Measurements from ENCODE around the gene ZNF329.
A peak's percentile ranks its signal among the peaks of the same experiment; 100 is the strongest.

ZNF329 gene

GRCh38 chr19:58117841-58118575 is 32.6 kb downstream of the ZNF329 start:
- DNase-seq = no peak

DNA sequence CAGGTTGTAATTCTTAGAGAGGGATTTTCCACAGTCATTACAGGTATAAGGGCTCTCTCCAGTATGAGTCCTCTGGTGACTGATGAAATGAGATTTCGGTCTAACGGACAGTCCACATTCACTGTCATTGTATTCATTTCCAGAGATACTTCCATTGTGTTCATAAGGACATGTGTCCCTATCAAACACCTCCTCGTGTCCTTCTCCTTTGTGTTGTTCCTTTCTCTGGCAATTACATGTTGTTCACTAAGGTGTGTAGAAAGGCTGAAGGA is 42.1 kb downstream of the ZNF329 start:
- DNase-seq = no peak

DNA sequence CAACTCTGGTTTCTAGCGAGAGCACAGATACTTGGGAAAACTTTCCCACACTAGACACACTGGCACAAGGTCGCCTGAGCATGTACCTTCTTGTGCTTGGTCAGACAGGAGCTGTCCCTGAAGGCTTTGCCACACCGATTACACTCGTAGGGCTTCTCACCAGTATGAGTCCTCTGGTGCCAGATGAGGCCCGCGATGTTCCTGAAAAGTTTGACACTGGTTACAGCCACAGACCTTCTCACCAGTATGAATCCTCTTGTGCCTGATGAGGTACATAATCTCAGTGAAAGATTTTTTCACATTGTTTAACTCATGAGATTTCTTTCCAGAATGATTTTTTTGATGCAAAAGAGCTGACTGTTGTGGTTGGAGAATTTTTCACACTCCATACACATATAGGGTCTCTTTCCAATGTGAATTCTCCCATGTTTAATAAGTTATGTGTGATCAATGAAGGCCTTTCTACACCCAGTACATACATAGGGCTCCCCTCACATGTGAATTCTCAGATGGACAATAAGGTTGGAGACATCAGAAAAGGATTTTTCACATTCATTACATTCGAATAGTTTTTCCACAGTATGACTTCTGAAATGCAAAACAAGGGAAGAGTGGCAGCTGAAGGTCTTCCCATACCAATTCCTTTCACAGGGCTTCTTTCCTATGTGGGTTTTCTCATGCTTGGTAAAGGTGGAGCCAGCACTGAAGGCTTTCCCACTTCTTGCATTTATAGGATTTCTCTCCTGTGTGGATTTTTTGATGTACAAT is 42.6 kb downstream of the ZNF329 start:
- DNase-seq = no peak

DNA sequence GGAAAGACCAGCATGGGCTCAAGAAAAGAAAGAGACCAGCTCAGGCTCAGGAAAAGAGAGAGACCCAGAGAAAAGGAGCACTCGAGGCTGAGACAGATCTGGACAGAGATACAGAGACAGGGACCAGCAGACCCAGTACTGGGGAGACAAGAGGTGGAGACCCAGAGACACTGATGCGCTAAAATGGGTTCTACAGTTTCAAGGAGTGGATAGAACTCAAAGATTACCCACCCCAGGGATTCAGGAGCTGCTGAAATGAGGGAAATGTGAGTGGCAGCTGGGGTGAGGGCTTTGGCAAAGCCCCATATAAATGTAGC is 51.9 kb downstream of the ZNF329 start:
- no peak for DNase-seq

GRCh38 chr19:58097781-58098681 is 52.6 kb downstream of the ZNF329 start, which contains the start of gene ZSCAN18:
ZSCAN18 (minus strand) TSS chr19:58098231; CDS start chr19:58090267, 7,964 bp downstream.
- DNase-seq = peak; percentile 78

DNA sequence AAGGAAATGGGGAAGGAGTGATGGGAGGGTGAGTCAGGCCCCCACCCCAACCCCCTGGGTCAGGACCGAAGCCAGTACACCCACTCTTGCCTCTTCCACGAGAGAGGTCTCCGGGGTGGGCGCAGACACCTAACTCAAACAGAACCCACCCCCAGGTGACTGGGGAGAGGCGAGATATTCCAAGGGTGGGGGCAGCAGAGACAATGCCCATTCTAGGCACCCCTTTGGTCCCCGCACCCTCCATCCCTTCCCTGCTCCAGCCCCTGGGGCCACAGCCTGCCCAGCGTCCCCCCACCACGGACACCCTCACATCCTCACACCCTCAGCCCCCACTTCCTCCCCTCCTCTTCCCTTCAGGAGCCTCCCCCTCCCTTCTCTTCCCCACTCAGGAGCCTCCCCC is 53.2 kb downstream of the ZNF329 start:
- no peak for DNase-seq

DNA sequence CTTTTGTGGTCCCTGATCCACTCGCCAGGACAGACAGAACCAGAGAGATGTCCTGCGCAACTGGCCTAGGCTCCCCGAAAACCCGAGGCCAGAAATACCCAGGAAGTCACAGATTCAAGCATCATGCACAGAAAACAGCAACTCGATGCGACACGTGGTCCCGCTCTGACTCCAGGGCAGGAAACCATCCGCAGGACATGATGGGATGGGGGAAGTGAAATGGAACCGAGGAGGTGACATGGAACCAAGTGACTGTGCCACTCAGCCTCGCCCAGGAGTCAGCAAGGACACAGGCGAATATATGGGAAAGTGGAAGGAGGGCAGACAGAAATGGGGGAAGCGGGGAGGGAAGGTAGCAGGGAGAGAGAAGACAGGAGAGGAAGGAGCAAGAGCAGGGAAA is 53.7 kb downstream of the ZNF329 start:
- DNase-seq = no peak

- DNase-seq = no peak
These were observed 55.3 kb downstream of the ZNF329 start for GRCh38 chr19:58095328-58095727.

- no peak for DNase-seq
These were observed 57.5 kb downstream of the ZNF329 start for GRCh38 chr19:58093071-58093470.

DNA sequence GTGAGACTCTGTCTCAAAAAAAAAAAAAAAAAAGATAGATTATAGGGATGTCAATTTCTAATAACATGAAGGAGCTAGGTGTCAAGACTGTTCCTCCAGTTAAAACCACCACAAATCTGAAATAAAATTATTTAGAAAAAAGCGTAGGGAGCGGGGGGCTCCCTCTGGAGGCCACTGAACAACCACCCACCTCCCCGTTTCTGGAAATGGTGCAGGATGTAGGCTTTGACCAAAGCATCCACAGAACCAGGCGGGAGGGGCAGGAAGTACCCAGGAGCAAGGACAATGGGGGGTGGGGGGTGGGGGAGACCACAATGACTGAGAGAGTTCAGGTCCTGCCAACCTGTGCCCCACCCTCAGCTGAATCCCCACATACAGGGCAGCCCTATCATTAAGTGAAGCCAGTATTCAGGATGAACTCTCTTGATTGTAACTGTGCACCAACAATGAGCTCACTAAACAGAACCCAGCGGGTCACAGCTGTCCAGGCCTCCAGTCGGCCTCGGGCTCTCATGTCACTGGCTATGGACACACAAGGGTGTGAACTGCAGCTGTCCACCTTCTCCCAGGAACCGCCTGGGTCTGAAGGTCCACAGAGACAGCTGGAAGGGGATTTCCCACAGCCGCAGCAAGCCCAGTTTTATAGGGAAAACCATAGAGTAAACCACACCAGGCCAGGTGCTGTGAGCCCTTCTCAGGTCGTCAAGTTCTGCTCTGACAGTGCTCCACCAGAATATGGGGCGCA is 59.2 kb downstream of the ZNF329 start:
- no peak for DNase-seq

- no peak for DNase-seq
These were observed 60.7 kb downstream of the ZNF329 start for GRCh38 chr19:58089846-58090245.

DNA sequence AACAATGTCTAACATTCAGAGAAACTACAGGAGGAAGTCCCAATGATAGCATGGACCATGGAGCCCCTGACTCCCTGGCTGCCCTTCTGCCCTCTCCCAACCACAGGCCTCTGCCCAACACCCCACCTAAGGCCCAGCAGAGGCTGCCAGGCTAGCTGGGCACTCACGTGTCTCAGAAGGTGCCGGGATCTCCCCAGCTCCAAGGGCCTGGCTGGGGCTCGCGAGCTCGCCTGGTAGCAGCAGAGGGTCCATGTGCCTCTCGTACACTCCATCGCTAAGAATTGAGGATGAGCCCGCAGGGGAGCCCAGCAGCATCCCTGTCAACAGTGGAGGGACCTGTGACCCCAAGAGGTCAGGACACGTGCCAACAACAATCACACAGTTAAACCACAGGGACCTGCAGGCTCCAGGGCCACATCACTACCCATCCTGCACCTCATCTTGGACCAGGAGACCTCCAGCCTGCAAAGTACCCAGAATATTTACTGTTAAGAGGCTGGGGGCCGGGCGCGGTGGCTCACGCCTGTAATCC is 62.0 kb downstream of the ZNF329 start:
- no peak for DNase-seq

GRCh38 chr19:58086825-58087710 is 63.5 kb downstream of the ZNF329 start:
- DNase-seq = no peak

DNA sequence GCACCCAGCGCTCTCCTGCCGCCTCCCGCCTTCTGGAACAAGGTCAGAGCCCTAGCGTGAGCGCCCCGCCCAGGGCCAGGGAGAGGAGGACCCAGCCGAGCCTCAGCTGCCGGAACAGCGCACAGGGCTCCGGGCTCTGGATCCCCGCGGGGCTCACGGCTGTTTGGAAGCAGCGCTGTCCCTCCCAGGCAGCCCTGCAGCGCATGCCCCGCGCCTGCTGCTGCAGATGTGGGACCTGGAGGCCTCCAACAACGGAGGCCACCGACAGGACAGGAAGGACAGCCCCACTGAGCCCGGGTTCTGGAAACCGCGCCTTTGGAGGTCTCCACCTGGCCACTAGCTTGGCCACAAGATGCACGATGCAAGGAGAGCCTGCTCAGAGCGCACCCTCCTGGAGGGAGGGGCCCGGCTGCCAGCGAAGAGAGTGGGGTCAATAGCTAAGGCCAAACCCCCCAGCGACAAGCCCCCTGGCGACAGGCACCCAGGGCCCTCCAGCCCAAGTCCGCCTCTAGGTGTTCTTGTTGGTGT is 65.2 kb downstream of the ZNF329 start:
- no peak for DNase-seq

DNA sequence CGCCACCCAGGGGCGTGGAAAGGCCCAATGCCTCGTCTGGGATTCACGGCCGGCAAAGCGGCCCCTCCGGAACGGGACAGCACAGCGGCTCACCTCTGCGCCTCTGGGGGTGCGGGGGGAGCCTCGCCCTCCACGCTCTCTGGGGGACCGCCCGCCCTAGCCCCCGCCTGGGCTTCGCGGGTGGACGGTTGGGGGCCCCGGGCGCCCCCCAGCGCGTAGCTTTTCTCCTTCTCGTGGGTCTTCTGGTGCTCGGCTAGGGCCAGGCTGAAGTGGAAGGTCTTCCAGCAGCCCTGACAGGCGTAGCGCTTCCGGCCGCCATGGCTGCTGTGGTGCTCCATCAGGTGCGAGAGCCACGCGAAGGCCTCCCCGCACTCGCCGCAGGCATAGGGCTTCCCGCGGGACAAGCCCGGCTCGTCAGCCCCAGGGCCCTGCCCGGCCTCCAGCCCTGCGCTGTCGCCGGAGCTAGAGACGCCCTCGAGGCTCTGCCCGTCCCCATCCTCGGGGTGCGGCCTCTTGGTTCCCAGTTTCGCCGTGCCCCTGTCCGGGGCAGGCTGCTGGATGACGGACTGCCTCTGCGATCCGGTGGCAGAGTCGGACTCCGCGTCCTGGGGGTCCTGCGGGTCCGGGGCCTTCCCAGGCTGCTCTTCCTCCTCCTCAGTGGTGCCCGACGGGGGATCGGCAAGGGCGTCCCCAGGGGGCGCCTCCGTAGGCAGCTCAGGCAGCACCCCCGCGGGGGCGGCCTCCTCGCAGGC is 65.8 kb downstream of the ZNF329 start:
- no peak for DNase-seq

DNA sequence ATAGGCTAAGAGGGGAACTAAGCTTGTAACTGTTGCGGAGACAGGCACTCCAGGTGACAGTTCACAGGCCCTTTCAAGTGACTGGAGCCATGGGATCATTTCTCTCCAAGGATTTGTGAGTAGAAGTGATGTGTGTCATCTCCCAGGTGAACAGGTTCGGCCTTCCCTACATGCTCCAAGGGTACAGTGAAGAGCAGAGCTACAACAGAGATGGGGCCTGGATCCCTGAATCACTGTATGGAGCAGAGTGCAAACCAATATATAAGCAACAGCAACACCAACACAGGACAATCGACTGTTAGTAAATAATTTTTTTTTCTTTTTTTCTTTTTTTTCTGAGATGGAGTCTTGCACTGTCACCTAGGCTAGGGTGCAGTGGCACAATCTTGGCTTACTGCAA is 67.6 kb downstream of the ZNF329 start:
- no peak for DNase-seq

DNA sequence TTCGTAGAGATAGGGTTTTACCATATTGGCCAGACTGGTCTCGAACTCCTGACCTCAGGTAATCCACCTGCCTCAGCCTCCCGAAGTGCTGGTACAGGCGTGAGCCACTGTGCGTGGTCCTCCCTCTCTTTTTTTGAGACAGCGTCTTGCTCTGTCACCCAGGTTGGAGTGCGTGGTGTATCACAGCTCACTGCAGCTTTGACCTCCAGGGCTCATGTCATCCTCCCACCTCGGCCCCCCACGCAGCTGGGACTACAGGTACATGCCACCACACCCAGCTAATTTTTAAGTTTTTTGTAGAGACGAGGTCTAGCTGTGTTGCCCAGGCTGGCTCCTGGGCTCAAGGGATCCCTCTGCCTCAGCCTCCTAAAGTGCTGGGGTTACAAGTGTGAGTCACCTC is 70.8 kb downstream of the ZNF329 start:
- no peak for DNase-seq

Data from NCI-H774 (cell line).